Fibroblast of lung (primary cell): Measurements from ENCODE around the gene TRAFD1.

Experiments used
- EZH2 ChIP-seq: IDR thresholded peaks from 2 replicates; pipeline ENCODE4 v1.5.1; 2012; ENCODE audit warnings: low read length, control low read depth, mild to moderate bottlenecking; ENCODE audit errors: missing control alignments
- TF ChIP-seq, protein P1 (sequence below), 2 donors: IDR thresholded peaks in 1 of 2; conservative IDR thresholded peaks in 1 of 2; 1 replicate in 1 of 2; 2 replicates in 1 of 2; pipeline ENCODE4 v1.5.1; 2011 to 2012; ENCODE audit warnings: low read length in 2 of 2, control low read depth in 1 of 2, inconsistent platforms in 1 of 2, low read depth in 1 of 2, mild to moderate bottlenecking in 1 of 2

DNA sequence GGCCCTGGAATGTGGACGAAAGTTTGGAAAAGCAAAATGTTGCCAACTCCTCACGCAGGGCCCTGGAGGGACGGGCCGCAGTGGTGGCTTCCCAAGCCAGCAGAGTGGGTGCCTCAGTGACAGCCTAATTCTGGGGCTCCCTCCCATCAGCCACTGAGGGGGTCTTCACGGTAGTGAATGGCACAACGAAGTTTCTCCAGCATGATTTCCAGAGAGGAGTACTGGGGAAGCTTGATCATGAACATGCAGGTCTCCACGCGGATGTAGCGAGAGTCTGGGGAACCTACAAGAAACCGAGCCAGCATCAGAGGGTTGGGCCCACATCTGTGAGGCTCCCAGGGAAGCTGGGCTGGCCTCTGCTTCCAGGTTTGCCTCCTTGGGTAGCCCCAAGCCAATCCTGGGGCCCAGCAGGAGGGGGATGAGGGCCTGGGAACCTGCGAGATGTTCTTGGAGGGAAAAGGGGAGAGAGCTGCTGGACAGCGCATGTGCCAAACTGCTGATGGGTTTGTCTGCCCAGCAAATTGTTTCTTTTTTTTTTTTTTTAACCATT is 37.0 kb downstream of the TRAFD1 start:
- TF ChIP-seq, protein P1, sequence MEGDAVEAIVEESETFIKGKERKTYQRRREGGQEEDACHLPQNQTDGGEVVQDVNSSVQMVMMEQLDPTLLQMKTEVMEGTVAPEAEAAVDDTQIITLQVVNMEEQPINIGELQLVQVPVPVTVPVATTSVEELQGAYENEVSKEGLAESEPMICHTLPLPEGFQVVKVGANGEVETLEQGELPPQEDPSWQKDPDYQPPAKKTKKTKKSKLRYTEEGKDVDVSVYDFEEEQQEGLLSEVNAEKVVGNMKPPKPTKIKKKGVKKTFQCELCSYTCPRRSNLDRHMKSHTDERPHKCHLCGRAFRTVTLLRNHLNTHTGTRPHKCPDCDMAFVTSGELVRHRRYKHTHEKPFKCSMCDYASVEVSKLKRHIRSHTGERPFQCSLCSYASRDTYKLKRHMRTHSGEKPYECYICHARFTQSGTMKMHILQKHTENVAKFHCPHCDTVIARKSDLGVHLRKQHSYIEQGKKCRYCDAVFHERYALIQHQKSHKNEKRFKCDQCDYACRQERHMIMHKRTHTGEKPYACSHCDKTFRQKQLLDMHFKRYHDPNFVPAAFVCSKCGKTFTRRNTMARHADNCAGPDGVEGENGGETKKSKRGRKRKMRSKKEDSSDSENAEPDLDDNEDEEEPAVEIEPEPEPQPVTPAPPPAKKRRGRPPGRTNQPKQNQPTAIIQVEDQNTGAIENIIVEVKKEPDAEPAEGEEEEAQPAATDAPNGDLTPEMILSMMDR (conservative IDR thresholded peaks at IDR 0.05 in 1 of 2, IDR thresholded peaks at IDR 0.05 in 1 of 2; ENCODE audit: low read depth in 1 of 2, low read length in 2 of 2): no peak
- TF ChIP-seq EZH2: no peak
